HG03378 (cell line): ENCODE measurements around the gene EPC2.

Experiments
- ATAC-seq: cut with Tn5 transposase; IDR thresholded peaks from one replicate; pipeline ENCODE4 v1.9.1; 2021; ENCODE audit warnings: mild to moderate bottlenecking, moderate library complexity; ENCODE audit not compliant: unreplicated experiment

The EPC2 gene

GRCh38 chr2:148794558-148794957 lies 150.0 kb downstream of the EPC2 start:
- no peak for ATAC-seq

DNA sequence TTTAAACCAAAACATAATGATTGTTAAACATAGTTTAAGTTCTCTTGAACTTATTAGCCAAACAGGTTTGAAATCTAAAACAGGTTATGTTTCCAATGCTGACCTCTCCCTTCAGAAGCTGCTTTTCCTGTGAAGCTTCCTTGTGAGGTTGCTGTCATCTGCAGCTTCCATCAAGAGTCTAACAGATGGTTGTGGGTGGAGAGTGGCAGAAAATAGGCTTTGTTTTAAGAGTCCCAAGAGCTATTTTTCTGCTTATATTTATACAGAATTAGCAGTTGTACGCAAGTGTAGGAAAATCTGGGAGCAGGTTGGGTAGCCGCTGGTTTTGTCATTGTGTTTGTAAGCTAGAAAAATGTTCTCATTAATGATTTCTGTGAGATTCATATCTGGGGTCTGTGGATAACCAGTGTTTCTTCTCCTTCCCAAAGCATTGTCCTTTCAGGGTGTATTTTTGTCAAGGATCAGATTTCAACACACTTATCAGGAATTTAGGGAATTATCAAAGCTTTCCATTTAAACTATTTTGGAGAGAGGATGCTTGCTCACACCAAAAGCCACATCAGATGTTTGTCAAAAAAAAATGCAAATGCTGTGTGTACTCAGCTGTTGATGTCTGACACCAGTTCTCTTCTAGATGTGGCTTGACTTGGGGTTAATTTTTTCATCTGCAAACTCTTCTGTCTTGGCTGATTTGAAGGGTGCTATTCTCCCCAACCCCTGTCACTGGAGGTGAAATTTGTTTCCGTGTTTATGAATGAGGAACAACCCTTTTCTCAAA lies 152.4 kb downstream of the EPC2 start:
- ATAC-seq, result no peak

DNA sequence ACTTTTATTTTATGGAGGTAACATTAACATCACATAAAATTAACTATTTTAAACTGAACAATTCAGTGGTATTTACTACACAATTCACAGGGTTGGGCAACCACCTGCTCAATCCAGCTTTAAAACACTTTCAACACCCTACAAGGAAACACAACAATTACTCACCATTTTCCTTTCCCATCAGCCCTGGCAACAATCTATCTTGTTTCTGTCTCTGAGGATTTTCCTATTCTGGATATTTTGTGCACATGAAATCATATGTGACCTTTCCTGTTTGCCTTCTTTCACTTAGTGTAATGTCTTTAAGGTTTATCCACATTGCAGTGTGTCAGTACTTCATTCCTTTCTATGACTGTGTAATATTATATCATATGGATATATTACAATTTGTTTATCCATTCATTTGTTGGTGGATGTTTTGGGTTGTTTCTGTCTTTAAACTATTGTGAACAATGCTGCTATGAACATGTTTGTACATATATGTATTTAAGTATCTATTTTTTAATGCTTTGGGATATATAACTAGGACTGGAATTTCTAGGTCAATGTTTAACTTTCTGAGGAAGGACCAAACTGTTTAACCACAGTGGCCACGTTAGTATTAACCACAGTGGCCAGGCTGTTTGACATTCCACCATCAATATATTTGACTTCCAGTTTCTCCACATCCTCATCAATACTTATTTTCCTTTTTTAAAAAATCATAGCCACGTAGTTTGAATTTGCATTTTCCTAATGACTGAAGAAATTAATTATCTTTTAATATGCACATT lies 158.1 kb downstream of the EPC2 start:
- no peak for ATAC-seq

- ATAC-seq, result no peak
Observed at GRCh38 chr2:148810081-148810480, 165.5 kb downstream of the EPC2 start.

- no peak for ATAC-seq
Observed at GRCh38 chr2:148812306-148812705, 167.8 kb downstream of the EPC2 start.

DNA sequence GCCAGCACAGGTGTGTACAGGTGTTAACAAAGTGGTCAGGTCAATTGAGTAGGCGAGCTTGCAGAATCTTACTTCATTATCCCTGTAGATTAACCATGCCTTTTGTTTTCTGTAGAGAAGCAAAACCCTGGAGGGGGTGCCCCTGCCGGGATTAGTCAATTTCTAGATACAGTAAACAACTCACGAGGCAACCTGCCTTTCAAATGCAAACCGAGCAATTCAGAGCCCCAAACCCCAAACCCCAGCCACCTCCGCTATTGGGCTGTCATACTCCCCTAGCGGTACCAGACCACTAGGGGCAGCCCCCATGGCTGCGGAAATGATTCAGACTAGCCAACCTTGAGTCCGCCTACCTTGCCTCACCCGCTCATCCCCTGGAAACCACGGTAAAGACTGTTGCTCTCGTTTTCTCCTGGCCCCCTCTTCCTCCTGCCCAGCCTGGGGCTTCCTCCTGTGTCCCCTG lies 169.1 kb downstream of the EPC2 start:
- ATAC-seq, result peak; percentile 99

GRCh38 chr2:148814143-148814859 lies 169.8 kb downstream of the EPC2 start:
- no peak for ATAC-seq

DNA sequence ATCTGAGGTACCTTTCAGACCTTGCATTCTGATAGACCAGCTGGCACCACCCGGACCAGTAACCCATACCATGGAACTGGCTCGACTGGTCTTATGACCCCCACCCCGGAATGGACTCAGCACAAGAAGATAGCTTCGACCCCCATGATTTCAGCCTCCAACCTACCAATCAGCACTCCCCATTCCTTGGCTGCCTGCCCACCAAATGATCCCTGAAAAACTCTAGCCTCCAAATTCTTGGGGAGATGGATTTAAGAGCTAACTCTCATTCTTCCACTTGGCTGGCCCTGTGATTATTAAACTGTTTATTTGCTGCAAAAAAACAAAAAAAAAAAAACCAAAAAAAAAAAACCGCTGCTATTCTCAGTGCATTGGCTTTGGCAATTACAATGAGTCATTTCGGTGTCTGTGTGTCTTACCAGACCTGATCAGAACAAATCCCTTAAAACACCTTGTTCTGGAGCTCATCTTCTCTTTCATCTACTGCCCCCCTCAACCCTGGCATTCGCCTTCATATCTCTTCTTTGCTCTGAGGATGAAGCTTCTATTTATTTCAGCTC lies 170.4 kb downstream of the EPC2 start:
- ATAC-seq, result no peak

GRCh38 chr2:148816176-148816575 lies 171.6 kb downstream of the EPC2 start:
- no peak for ATAC-seq

DNA sequence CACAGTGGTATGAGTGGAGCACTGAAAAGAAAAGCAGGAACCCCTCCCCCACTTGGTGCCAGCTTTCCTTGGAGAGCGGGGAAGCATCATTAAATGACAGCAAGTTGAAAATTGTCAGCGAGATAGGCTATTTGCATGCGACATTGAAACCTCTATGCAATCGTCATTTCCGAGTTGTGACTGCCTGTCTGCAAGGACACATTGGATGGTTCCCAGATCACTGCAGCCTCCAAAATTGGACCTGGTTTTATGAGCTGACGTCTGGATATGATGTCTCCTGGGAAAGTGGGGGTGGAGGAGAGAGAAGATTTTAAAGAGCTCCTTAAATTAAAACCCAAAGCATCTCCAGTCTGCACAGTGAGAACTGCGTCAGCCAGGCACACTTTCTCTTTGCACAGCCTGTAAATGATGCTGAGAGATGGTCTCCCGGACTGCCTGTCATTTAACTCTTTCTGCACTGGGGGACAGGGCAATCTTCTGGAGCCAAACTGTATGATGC lies 172.7 kb downstream of the EPC2 start:
- ATAC-seq, result no peak

- ATAC-seq, result no peak
Observed at GRCh38 chr2:148819019-148819585, 174.6 kb downstream of the EPC2 start.

- ATAC-seq, result no peak
Observed at GRCh38 chr2:148824190-148824589, 179.6 kb downstream of the EPC2 start.

GRCh38 chr2:148826791-148827190 lies 182.2 kb downstream of the EPC2 start:
- ATAC-seq, result no peak

GRCh38 chr2:148828941-148829340 lies 184.4 kb downstream of the EPC2 start:
- ATAC-seq, result no peak

GRCh38 chr2:148829618-148830017 lies 185.1 kb downstream of the EPC2 start:
- no peak for ATAC-seq

DNA sequence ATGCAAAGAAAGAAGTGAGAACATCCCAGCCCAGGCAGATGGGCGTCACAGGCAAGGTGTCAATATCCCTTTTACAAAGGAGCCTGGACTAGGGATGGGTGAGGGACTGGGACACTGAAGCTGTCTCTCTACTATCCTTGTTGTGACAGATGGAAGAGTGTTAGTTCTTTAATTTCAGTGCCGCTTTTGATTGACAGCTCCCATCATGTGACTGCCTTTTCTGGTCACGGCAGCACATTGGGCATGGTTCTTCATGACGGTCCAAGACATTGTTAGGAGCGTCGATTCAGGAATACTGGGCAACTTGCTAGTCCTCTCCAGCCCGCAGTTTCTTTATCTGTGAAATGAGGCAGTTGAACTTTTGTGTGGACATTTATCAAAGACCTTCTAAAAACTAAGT lies 188.1 kb downstream of the EPC2 start:
- no peak for ATAC-seq
